T-helper 9 cell (primary cell): ENCODE measurements around the gene TRPM3.
"Not testable (repeated sequence)": the region's sequence is repeated elsewhere in the genome, so short reads cannot be mapped to it uniquely, and the experiment has no call there.

Experiments
- DNase-seq: peaks from one replicate; pipeline ENCODE4 v3.0.0-alpha.2; 2020

Gene TRPM3

GRCh38 chr9:70706797-70707196, 414.6 kb downstream of the TRPM3 start:
- DNase-seq = not testable (repeated sequence)

DNA sequence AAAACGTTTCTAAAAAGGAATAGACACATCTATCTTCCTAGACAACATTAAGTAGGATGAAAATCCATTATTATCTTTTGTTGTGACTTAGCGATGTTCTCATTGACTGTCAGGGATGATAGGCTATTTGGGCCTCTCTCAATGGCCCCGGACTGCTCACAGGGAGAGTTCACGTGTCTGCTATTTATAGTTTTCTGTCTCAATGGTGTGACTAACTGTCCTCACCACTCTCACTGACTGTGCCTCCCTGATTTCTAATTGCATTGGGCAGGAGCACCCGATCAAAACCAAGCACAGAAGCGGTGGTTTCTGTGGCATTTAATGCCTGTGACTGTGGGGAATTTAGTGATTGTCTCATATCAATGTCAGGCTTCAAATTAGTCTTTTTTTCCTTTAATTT, 420.3 kb downstream of the TRPM3 start:
- DNase-seq = no peak

DNA sequence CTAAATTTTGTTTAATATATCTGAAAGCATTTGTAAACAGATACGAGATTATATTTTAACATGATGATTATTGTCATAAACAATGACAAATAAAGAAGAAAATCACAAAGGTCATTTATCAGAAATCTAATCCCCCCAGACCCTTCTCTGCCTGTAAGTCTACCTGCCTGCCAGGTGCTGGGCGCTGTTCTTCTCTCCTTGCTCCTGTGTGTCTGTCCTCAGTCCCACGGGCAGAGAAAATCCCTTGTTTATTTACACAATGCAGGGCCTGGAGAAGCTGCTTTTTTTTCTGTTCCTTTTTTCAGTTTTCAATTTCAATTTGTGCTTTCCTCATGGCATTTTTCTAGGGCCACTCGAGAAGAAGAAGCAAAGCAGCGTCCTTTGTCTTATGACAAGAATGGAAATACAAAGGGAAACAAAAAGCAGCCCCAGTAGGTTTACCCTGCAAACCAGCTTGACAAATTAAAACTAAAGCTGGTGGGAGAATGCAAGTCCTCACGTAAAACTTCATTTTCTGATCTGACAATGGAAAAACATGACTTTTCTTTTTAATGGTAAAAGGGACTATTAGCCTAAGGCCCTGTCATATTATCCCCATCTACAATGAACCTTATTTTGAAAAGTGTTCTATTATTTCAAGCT, 424.6 kb downstream of the TRPM3 start:
- no peak for DNase-seq

GRCh38 chr9:70694758-70695157, 426.7 kb downstream of the TRPM3 start:
- DNase-seq = no peak

GRCh38 chr9:70693186-70693585, 428.2 kb downstream of the TRPM3 start:
- no peak for DNase-seq

DNA sequence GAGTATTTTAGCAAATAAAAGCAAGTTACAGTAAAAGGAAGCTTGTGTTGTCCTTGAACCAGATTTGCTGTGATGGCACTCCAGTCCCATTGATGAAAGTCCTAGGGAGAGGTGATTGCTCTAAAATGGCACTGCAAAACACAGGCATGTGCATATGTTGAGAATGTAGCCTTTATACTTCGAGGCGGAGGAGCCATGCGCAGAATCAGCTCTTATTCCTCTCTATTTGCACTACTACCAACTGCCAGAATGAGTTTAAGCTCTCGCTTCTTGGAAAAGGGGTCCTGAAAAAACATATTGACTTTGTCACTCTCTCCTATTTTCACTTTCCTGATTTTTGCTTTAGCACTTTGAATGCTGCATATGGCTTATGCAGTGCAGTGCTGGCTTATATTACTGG, 429.0 kb downstream of the TRPM3 start:
- no peak for DNase-seq

DNA sequence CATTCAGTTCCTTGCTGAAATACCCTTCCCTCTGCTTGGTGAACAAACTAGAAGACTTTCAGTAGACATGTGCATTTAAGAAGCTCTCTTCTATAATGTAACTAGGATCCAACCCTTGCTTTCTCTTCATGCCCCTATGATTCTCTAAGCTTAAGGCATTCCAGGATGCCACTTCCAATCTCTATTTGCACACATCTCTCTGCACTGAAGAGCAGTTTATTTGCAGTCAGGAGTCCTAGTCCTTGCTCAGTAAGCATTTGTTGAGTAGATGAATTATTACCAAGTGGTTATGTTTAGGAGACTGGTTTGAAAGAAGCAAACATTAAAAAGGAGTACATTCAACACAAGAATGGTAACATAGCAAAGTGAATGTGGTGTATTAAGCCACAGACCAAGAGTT, 432.7 kb downstream of the TRPM3 start:
- DNase-seq = no peak

- DNase-seq = no peak
Measured at GRCh38 chr9:70683841-70684240, 437.6 kb downstream of the TRPM3 start.

DNA sequence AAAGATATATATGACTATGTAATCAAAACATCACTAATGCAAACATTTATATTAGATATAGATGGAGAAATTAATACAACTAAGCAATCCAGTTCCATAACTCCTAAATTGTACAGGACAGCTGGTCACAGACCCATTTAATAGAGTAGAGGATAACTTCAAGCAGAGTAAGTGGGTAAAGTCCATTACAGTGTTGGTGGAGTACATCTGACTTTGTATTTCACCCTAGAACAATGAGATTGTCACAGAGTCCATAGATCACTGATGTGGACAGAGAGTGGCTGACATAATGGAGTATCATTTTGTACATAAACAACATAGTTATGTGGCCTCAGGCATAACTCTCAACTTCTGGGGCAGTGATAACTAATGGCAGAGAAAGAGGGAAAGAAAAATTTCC, 439.1 kb downstream of the TRPM3 start:
- DNase-seq = no peak

- no peak for DNase-seq
Measured at GRCh38 chr9:70679845-70680244, 441.6 kb downstream of the TRPM3 start.

- no peak for DNase-seq
Measured at GRCh38 chr9:70678153-70678552, 443.3 kb downstream of the TRPM3 start.

GRCh38 chr9:70677055-70677735, 444.2 kb downstream of the TRPM3 start:
- no peak for DNase-seq

GRCh38 chr9:70675868-70676370, 445.5 kb downstream of the TRPM3 start:
- DNase-seq = no peak

- no peak for DNase-seq
Measured at GRCh38 chr9:70673844-70674243, 447.6 kb downstream of the TRPM3 start.

GRCh38 chr9:70672161-70672649, 449.2 kb downstream of the TRPM3 start:
- no peak for DNase-seq

- DNase-seq = no peak
Measured at GRCh38 chr9:70668751-70669150, 452.7 kb downstream of the TRPM3 start.

DNA sequence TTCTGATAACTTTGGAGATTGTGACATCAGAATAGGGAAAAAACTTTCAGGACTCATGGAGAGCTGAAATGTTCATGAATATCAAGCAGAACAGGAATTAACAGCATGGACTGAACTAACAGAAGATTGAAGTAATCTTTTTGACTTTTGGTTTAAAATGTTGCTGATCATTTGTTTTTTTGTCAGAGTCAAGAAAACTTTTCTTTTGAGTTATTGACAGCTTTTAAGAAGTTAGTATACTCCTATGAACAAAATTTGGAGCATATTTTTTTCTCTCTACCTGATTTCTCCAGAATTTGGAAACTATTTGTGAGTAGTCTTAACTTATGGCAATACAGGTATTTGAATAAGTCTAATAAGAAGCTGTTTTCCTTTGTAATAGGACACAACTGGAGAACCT, 462.7 kb downstream of the TRPM3 start:
- DNase-seq = no peak

- no peak for DNase-seq
Measured at GRCh38 chr9:70656281-70656680, 465.1 kb downstream of the TRPM3 start.

- DNase-seq = no peak
Measured at GRCh38 chr9:70654144-70654543, 467.3 kb downstream of the TRPM3 start.

GRCh38 chr9:70644627-70645026, 476.8 kb downstream of the TRPM3 start:
- DNase-seq = not testable (repeated sequence)

DNA sequence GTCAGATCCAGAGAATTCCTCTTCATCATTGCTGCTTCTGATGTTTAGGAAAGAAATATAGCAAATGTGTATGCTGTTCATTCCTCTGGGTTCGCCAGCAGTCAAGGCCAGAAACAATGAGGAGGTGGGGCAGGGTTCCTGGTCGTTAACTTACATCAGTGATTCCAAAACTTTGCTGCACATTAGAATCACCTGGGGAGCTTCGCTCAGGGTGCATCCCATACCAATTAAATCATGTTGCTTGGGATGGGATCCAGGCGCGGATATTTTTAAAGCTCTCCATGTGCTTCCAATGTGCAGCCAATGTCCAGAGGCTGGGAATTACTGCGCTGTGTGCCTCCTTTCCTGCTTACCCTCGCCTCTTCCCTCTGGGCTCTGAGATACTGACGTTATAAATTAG, 479.1 kb downstream of the TRPM3 start:
- no peak for DNase-seq

DNA sequence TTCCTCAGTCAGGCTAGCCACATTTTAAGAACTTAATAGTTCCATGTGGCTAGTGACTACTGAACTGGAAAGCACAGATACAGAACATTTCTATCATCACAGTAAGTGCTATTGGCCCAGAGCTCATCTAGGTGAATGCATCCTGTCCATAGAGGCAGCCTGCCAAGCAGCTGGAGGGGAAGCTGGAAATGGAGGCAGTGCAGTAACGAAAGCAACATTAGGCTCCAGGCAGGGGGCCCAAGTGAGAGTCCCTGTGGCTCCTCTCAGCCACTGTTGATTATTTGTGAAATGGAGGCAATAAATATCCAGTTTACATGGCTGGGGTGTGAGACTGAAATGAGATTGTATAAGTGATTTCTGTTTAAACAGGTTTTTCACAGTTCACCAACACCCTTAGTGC, 479.8 kb downstream of the TRPM3 start:
- no peak for DNase-seq

DNA sequence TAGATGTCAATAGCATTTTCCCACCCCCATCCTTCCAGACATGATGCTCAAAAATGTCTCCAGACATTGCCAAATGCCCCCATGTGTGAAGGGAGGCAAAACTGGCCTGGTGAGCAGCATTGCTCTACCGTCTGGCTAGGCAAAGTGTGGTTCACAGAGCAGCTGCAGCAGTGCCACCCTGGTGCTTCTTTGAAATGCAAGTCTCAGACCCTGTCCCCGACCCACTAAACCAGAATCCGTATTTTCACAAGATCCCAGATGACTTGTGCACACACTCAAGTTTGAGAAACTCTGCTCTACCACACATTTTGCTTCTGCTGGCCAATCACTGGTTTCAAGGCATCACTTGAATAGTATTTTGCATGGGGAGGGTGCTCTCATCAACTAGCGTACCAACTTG, 480.4 kb downstream of the TRPM3 start:
- DNase-seq = no peak
